OCI-LY1 (cell line): Measurements from ENCODE around the gene KAT6B.

ENCODE experiments used
- H2AFZ ChIP-seq: fragments of 200-600 bp; sonication (generic), shearing (Covaris generic); 2 replicates; pipeline ENCODE4 v1.6.0; 2014; ENCODE audit warnings: antibody characterized with exemption, mild to moderate bottlenecking, low read length
- H3F3A ChIP-seq: fragments of 200-600 bp; sonication (generic), shearing (Covaris generic); 2 replicates; pipeline ENCODE4 v1.6.0; 2014; ENCODE audit warnings: mild to moderate bottlenecking, antibody characterized with exemption, low read length, moderate library complexity; ENCODE audit not compliant: insufficient read depth
- H3K27ac ChIP-seq: fragments of 200-600 bp; sonication (generic); 2 replicates; pipeline ENCODE4 v1.5.1; 2014; ENCODE audit warnings: low read length, mixed run types, mild to moderate bottlenecking, low read depth; ENCODE audit not compliant: poor library complexity, severe bottlenecking
- H3K27me3 ChIP-seq: fragments of 200-600 bp; sonication (generic); 2 replicates; pipeline ENCODE4 v1.6.0; 2014; ENCODE audit warnings: antibody characterized with exemption, mild to moderate bottlenecking, low read length, moderate library complexity; ENCODE audit not compliant: insufficient read depth
- H3K36me3 ChIP-seq: fragments of 200-600 bp; sonication (generic); 2 replicates; pipeline ENCODE4 v1.6.1; 2014; ENCODE audit warnings: mild to moderate bottlenecking, antibody characterized with exemption, low read length, moderate library complexity, mixed read lengths; ENCODE audit not compliant: insufficient read depth
- H3K4me1 ChIP-seq: fragments of 200-600 bp; sonication (generic); 2 replicates; pipeline ENCODE4 v1.5.1; 2014; ENCODE audit warnings: mild to moderate bottlenecking, low read length, moderate library complexity; ENCODE audit not compliant: insufficient read depth, severe bottlenecking
- H3K4me2 ChIP-seq: fragments of 200-600 bp; sonication (generic), shearing (Covaris generic); 2 replicates; pipeline ENCODE4 v1.6.1; 2014; ENCODE audit warnings: low read length
- H3K4me3 ChIP-seq: fragments of 200-600 bp; sonication (generic); 2 replicates; pipeline ENCODE4 v1.5.1; 2014; ENCODE audit warnings: low read length, low read depth, mild to moderate bottlenecking, mixed read lengths; ENCODE audit not compliant: poor library complexity, severe bottlenecking
- H3K79me2 ChIP-seq: fragments of 200-600 bp; shearing (Covaris generic); 2 replicates; pipeline ENCODE4 v1.6.1; 2016; ENCODE audit warnings: mixed run types, low read length, mixed read lengths; ENCODE audit not compliant: insufficient read depth
- H3K9ac ChIP-seq: fragments of 200-600 bp; sonication (generic), shearing (Covaris generic); 2 replicates; pipeline ENCODE4 v1.6.1; 2014; ENCODE audit warnings: mild to moderate bottlenecking, low read length, mixed read lengths
- H3K9me2 ChIP-seq: fragments of 200-600 bp; sonication (generic), shearing (Covaris generic); 2 replicates; pipeline ENCODE4 v1.6.1; 2014; ENCODE audit warnings: low read depth, mild to moderate bottlenecking, low read length, mixed read lengths
- H3K9me3 ChIP-seq: fragments of 200-600 bp; shearing (Covaris generic); 2 replicates; pipeline ENCODE4 v1.6.1; 2014; ENCODE audit warnings: low read length, mixed read lengths
- H4K20me1 ChIP-seq: fragments of 200-600 bp; sonication (generic), shearing (Covaris generic); 2 replicates; pipeline ENCODE4 v1.6.0; 2016; ENCODE audit warnings: mild to moderate bottlenecking, low read length; ENCODE audit not compliant: insufficient read depth
- EZH2 ChIP-seq: fragments of 200-600 bp; sonication (generic), shearing (Covaris generic); IDR thresholded peaks from 2 replicates; pipeline ENCODE4 v1.8.0; 2017; ENCODE audit warnings: borderline replicate concordance, mixed run types, mild to moderate bottlenecking, antibody characterized with exemption, low read length, moderate library complexity, mixed read lengths
- TF ChIP-seq, protein P1 (sequence below): fragments of 200-600 bp; sonication (generic), shearing (Covaris generic); IDR thresholded peaks from 2 replicates; pipeline ENCODE4 v1.5.1; 2017; ENCODE audit warnings: mild to moderate bottlenecking, antibody characterized with exemption, low read length, moderate library complexity, mixed read lengths

The KAT6B gene

DNA sequence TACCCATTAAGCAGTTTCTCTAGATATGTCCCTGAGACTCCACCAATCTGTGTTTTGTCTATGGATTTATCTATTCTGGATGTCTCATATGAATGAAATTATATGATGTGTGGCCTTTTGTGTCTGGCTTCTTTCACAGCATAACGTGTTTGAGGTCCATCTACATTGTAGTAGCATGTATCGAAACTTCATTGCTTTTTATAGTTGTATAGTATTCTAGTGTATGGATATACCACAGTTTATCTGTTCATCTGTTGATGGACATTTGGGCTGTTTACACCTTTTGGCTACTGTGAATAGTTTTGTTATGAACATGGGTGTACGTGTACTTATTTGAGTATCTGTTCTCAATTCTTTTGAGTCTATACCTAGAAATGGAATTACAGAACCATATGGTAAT, 9.6 kb downstream of the KAT6B start:
- Histone ChIP-seq H3K9me3 (peaks cover 4% of the 10 kb centered on the region; the same call in 1 of the 2 replicates), H3F3A (no peaks in the 10 kb centered on the region), H3K4me3 (no peak overlapping the region), H4K20me1 (no peaks in the 10 kb centered on the region), H3K4me1 (peaks cover 8% of the 10 kb centered on the region), H3K79me2 (peaks cover 82% of the 10 kb centered on the region), H3K9me2 (no peaks in the 10 kb centered on the region), H2AFZ (no peak overlapping the region), H3K27me3 (no peaks in the 10 kb centered on the region), H3K9ac (no peak overlapping the region), H3K4me2 (no peak overlapping the region), H3K36me3 (peaks cover 34% of the 10 kb centered on the region), H3K27ac (no peak overlapping the region)
- no peak for TF ChIP-seq EZH2
- TF ChIP-seq, protein P1, sequence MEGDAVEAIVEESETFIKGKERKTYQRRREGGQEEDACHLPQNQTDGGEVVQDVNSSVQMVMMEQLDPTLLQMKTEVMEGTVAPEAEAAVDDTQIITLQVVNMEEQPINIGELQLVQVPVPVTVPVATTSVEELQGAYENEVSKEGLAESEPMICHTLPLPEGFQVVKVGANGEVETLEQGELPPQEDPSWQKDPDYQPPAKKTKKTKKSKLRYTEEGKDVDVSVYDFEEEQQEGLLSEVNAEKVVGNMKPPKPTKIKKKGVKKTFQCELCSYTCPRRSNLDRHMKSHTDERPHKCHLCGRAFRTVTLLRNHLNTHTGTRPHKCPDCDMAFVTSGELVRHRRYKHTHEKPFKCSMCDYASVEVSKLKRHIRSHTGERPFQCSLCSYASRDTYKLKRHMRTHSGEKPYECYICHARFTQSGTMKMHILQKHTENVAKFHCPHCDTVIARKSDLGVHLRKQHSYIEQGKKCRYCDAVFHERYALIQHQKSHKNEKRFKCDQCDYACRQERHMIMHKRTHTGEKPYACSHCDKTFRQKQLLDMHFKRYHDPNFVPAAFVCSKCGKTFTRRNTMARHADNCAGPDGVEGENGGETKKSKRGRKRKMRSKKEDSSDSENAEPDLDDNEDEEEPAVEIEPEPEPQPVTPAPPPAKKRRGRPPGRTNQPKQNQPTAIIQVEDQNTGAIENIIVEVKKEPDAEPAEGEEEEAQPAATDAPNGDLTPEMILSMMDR = no peak

DNA sequence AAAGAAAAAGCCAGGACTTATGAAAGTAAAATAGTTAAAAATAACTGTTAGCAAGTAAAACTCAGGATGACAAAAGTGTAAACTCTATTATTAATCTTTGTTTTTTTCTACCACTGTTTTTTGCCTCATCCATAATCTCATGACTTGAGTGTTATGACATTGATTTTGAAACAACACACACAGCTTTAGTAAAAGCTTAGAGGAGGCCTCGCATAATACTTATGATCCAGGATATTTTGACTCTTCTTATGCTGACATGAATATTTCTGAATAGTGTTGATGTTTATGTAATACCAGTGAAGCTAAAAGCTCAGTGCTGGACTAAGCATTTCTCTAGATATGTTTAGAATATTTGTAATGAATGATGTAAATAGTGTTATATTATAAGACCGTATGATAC, 10.5 kb downstream of the KAT6B start:
- H3K4me1 ChIP-seq = peaks cover 2% of the 10 kb centered on the region
- no peak overlapping the region for H3K4me3 ChIP-seq
- peaks cover 4% of the 10 kb centered on the region; the same call in 1 of the 2 replicates for H3K9me3 ChIP-seq
- peaks cover 34% of the 10 kb centered on the region for H3K36me3 ChIP-seq
- no peaks in the 10 kb centered on the region for H3K9me2 ChIP-seq
- peaks cover 72% of the 10 kb centered on the region for H3K79me2 ChIP-seq
- H3F3A ChIP-seq = no peaks in the 10 kb centered on the region
- H4K20me1 ChIP-seq = no peaks in the 10 kb centered on the region
- H3K9ac ChIP-seq = no peak overlapping the region
- no peaks in the 10 kb centered on the region for H3K27me3 ChIP-seq
- H3K27ac ChIP-seq = no peak overlapping the region
- H2AFZ ChIP-seq = no peak overlapping the region
- no peak for TF ChIP-seq EZH2
- TF ChIP-seq, protein P1 = no peak
- no peak overlapping the region for H3K4me2 ChIP-seq

DNA sequence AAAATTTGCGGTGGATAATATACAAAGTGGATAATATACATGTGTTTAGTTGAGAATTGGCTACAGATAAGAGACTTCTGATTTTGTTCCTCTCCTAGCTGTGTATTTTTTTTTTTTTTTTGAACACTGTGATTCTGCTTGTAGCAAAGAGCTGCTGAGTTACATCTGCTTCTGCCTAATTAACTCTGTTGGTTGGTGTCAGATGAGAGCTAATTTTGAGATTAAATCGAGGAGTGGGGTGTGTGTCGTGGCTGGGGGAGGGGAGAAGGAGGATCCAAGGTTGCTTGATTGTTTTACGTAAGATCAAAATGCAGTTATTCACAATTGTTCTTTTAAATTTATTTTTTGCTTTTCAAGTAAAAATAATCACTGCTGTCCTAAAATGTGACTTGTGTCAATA, 11.3 kb downstream of the KAT6B start:
- Histone ChIP-seq H4K20me1 (no peaks in the 10 kb centered on the region), H2AFZ (no peak overlapping the region), H3K36me3 (peaks cover 39% of the 10 kb centered on the region), H3K27me3 (no peaks in the 10 kb centered on the region), H3F3A (no peaks in the 10 kb centered on the region), H3K79me2 (peaks cover 66% of the 10 kb centered on the region), H3K4me3 (no peak overlapping the region), H3K9ac (no peak overlapping the region), H3K9me2 (no peaks in the 10 kb centered on the region), H3K4me1 (no peaks in the 10 kb centered on the region), H3K4me2 (no peak overlapping the region), H3K9me3 (peaks cover 4% of the 10 kb centered on the region; the same call in 1 of the 2 replicates), H3K27ac (no peak overlapping the region)
- TF ChIP-seq, protein P1 = no peak
- no peak for TF ChIP-seq EZH2
